HCEC 1CT (cell line): Measurements from ENCODE around the gene MPZL2.
A peak's percentile ranks its signal among the peaks of the same experiment; 100 is the strongest.
"Not testable (repeated sequence)": the region's sequence is repeated elsewhere in the genome, so short reads cannot be mapped to it uniquely, and the experiment has no call there.

ENCODE experiments used
- DNase-seq: peaks from one replicate; pipeline ENCODE4 v3.0.0-alpha.2; 2017

The MPZL2 gene

GRCh38 chr11:118263695-118264568 lies at the start of gene MPZL2:
Gene MPZL2, minus strand, starts transcription at chr11:118264297. Its CDS starts 144 bp downstream, at chr11:118264153.
- DNase-seq, result no peak

DNA sequence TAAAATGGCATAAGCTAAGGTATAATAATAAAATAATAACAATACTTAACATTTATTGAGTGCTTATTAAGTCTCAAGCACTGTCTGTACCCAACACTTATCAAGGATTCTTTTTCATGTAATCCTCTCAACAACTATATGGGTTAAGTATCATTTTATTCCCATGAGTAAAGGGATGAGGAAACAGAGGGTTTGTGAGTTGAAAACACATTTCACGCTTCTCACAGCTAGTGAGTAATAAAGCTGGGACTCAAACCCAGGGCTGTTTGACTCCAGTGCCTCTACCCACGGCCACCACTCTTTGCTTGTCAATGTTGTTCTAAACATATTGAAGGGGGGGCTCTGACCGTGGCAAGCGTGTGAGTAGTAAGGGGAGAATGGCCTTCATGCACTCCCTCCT lies 49.1 kb upstream of the MPZL2 start:
- DNase-seq, result no peak

- no peak for DNase-seq
Measured at GRCh38 chr11:118312328-118312727, 48.2 kb upstream of the MPZL2 start.

DNA sequence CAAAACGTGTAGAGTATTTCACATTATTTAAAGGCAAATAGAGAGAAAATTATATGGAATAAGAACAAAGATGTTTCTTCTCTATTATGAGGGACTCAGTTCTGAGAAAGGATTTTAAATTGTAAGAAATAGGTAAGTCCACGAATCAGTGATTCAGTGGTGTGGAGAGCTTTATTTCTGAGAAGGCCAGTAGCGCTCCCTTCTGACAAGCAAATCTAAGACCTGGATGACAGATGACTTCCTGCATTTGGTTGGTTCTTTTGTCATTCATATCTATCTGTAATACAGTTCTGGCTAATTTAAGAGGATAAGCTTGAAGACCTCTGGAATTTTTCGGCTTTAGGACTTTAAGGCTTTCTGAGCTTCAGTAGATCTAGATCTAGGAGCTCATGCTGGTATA lies 47.4 kb upstream of the MPZL2 start:
- no peak for DNase-seq

DNA sequence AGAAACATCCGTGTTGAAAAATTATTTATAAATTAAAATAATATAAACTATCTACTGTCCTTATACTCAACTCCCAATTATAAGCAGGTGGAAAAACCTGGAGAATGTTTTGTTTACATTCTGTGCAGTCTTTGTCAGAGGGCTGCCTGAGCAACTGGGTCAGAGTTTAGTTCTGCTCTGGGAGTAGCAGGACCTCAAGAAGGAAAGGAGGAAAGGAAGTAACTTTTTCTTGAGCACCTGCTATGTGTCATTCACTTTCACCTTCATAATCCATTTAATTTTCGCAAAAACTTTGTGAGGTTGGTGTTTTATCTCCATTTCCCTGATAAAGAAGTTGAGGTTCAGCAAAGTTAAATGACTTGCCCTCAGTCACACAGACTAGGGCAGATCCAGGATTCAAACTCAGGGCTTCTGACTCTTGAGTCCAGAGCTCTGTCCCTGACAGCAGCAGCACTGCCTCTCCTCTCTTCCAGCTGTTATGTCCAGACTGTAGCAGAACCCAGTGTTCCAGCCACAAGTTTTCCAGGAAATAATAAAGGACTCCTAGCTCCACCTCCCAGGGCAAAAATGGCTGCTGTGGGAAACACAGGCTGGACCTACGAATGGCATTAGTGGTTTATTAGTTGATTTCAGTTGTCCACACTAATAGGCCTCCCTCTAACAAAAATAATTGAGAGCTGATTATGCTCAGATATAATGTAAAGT lies 46.8 kb upstream of the MPZL2 start:
- no peak for DNase-seq

DNA sequence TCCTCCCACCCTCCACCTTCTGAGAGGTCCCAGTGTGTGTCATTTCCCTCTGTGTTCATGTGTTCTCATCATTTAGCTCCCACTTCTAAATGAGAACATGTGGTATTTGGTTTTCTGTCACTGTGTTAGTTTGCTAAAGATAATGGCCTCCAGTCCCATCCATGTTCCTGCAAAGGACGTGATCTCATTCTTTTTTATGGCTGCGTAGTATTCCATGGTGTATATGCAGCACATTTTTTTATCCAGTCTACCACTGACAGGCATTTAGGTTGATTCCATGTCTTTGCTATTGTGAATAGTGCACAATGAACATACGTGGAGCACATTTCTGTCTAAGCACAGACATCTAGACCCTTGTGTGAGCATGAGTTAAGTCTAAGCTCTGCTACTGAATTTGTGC lies 46.2 kb upstream of the MPZL2 start:
- DNase-seq, result no peak

DNA sequence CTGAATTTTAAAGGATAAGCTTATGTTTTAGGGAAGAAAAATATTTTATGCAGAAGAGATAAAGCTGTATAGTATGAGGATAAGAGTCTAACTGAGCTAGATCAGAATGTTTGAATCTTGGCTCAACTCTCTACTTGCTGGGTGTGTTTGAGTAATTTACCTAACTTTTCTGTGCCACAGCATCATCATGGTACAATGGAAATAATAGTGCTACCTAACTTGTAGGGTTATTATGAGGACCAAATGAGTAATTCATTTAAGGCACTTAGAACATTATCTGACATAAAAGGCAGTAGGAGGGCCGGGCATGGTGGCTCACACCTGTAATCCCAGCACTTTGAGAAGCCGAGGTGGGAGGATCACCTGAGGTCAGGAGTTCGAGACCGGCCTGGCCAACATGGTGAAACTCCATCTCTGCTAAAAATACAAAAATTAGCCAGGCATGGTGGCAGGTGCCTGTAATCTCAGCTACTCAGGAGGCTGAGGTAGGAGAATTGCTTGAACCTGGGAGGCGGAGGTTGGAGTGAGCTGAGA lies 45.0 kb upstream of the MPZL2 start:
- not testable (repeated sequence) for DNase-seq

- no peak for DNase-seq
Measured at GRCh38 chr11:118306556-118306955, 42.5 kb upstream of the MPZL2 start.

DNA sequence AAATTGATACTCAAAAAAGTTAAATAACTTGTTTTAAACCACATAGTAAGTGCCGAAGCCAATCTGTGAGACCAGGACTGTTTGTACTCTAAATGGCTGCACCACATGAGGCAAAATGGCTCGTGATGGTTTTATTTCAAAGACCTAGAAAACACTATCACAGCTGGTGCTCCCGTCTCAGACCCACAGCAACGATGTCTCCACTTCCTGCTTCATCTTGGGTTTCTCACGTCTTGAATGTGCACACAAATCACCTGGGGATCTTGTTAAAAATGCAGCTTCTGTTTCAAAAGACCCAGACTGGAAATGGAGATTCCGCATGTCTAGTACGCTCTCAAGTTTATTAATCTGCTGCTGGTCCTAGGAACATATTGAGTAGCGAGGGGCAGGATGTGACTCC lies 41.6 kb upstream of the MPZL2 start:
- DNase-seq, result no peak

DNA sequence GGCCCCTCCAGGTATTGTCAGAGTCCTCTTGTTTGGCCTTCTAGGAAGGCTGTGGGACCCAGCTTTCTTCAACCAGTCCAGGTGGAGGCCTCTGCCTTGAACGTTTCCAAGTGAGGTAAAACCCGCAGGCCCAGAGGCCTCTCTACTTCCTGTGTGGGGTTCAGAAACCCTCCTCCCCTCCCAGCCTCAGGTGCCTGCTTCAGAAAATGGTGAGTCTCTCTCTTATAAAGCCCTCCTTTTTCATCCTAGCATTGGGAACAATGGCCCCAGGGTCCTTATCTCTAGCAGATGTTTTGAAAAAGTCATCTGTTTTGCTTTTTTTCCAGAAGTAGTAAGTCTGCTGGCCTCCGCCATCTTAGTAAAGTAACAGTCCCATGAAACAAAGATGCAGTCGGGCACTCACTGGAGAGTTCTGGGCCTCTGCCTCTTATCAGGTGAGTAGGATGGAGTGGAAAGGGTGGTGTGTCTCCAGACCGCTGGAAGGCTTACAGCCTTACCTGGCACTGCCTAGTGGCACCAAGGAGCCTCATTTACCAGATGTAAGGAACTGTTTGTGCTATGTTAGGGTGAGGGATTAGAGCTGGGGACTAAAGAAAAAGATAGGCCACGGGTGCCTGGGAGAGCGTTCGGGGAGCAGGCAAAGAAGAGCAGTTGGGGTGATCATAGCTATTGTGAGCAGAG lies 40.6 kb upstream of the MPZL2 start, which contains the start of gene CD3E:
Gene CD3E, plus strand, starts transcription at position 163 of the 681 bp plus-strand sequence. Its CDS starts 223 bp downstream, at position 386.
- no peak for DNase-seq

GRCh38 chr11:118304227-118304567 lies 40.1 kb upstream of the MPZL2 start:
- no peak for DNase-seq

- no peak for DNase-seq
Measured at GRCh38 chr11:118301600-118302195, 37.6 kb upstream of the MPZL2 start.

DNA sequence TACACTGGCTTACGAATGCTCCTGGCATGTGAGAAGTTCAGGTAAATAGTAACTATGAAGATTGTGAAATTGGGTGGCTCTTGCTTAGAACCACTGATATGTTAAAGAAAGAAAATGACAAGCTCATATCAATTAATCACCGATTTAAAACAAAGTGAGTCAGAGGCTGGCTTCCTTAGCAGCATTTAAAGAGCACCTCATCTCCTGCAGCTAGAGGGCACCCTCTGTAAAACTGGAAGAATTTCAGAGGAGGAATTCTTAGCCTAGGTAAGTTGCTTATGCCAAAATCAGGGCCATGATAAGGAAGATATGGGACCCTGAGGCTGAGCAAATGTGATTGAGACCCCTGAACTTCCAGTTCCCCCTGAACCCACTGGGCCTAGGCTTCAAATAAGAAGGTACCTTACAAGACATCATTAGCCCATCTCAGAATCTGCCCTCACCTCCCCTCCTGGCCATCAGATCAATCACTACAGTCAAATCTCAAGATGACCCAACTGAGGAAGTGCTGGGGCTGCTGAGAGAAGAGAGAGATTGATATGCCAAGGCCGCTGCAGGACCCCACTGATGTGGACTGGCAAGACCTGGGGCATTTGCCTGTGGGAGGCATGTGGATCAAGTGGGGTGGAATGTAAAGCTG lies 31.8 kb upstream of the MPZL2 start:
- DNase-seq, result peak; percentile 48

DNA sequence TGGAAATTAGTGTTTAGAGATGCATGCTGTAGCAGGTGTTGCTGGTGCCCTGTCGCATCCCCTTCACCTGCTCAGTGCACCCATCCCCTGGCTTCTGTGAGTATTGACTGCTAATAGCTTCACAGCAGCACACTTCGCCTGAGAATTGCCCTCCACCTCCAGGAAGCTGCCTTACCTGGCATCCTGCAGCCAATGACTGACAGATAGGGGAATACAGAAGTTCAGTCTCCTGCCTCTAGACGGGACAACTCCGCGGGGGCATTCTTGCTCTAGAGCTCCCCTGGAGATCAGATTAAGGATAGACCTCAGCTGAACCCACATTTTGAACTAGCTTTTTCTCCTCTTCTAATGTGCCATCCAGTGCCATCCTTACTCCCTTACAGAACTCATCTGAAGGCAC lies 31.1 kb upstream of the MPZL2 start:
- DNase-seq, result no peak

GRCh38 chr11:118294053-118294452 lies 30.0 kb upstream of the MPZL2 start:
- no peak for DNase-seq

- no peak for DNase-seq
Measured at GRCh38 chr11:118291477-118292135, 27.5 kb upstream of the MPZL2 start.

GRCh38 chr11:118290923-118291322 lies 26.8 kb upstream of the MPZL2 start:
- DNase-seq, result peak; percentile 3

GRCh38 chr11:118289401-118289800 lies 25.3 kb upstream of the MPZL2 start:
- no peak for DNase-seq

- peak; percentile 4 for DNase-seq
Measured at GRCh38 chr11:118287006-118287405, 22.9 kb upstream of the MPZL2 start.

- DNase-seq, result no peak
Measured at GRCh38 chr11:118286545-118286944, 22.4 kb upstream of the MPZL2 start.

- DNase-seq, result no peak
Measured at GRCh38 chr11:118283756-118284350, 19.8 kb upstream of the MPZL2 start.
